Fibroblast of upper back skin (primary cell): ENCODE measurements around the gene ELAC1.
"Not testable (repeated sequence)": the region's sequence is repeated elsewhere in the genome, so short reads cannot be mapped to it uniquely, and the experiment has no call there.

Experiments used
- DNase-seq: peaks from one replicate; pipeline ENCODE4 v3.0.0-alpha.2; 2013

Gene ELAC1

DNA sequence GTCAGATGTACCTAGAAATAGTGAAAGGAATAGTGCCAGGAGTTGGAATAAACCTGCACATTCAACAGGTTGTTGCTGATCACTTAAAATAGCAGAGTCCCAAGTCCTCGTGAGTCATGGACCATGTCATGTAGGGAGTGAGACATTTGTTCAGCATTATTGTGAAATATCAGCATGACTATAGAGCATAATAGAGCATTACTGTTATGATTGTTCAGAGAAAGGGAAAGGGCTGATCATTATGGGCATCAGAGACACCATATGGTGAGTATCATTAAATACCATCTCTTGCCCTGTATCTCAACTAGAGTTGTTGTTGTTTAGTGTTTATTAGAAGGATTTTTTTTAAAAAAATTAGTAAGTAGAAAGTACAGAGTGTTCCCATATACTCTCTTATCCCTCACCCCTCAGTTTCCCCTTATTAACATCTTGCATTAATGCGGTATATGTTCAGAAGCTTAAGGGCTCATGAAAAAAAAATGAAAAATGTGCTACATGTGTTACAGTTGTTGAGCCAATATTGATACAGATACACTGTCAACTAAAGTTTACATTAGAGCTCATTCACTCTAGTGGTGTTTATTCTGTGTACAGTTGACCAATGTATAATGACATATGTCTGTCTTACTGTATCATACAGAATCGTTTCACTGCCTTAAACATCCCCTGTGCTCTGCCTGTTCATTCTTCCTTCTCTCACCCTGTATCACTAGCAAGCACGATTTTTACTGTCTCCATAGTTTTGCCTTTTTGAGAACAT lies 5.7 kb downstream of the ELAC1 start:
- peak; percentile 31 for DNase-seq

DNA sequence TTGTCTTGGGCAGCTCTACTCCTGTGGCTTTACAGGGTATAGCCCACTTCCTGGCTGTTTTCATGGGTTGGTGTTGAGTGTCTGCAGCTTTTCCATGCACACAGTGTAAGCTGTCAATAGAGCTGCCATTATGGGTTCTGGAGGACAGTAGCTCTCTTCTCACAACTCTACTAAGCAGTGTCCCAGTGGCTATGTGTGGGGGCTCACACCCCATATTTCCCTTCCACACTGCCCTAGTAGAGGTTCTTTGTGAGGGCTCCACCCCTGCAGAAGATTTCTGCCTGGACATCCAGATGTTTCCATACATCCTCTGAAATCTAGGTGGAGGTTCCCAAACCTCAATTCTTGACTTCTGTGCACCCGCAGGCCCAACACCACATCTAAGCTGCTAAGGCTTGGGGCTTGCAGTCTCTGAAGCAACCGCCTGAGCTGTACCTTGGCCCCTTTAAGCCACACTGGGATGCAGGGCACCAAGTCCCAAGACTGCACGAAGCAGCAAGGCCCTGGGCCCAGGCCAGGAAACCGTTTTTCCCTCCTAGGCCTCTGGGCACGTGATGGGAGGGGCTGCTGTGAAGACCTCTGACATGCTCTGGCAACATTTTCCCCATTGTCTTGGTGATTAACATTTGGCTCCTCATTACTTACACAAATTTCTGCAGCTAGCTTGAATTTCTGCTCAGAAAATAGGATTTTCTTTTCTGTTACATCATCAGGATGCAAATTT lies 9.4 kb downstream of the ELAC1 start:
- no peak for DNase-seq

DNA sequence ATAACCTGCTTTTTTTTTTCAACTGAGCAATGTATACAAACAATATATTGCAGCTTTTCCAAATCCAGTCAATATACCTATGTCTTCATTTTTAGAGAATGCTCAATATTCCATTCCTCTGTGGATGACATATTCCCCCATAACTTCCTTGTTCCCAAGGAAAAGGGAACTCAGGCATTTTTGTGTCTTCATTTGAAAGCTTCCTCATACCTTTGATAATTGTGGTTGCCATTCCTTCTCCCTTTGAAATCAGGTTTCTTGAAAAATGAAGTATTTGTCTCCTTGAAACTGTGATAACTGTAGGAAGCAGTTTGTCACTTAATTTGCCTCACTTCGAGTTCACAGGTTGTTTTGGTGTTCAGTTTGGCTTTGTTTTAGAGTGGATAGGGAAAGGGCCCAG lies 13.5 kb downstream of the ELAC1 start:
- DNase-seq, result peak; percentile 9

DNA sequence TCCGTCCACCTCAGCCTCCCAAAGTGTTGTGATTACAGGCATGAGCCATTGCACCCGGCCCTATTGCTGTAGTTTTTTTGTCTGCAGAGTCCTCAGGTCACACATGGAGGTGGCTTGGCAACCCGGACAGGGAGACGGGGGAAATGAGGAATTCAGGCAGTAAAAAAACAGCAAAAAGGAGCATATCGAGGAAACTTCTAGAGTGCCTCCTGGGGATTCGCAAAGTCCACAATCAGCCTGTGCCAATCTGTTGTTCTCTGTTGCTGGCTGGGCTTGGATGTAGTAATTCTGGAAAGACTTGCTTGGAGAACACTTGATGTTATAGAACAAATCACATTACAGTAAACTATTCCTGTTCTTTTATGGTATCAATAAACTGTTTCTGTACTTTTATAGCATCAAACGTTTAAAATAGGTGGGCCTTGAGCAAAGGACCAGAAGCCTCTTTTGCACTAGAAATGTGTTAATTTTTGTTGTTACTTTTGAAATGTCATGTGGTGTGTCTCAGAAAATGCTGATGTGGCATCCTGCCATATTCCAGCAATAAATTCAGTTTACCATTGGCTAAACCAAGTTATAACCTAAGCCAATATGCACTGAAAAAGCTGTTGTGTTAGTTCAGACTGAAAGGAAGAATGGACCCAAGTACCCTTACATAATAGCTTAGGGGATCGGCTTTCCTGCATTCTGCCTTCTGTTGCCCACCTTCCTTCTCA lies 14.4 kb downstream of the ELAC1 start:
- no peak for DNase-seq

DNA sequence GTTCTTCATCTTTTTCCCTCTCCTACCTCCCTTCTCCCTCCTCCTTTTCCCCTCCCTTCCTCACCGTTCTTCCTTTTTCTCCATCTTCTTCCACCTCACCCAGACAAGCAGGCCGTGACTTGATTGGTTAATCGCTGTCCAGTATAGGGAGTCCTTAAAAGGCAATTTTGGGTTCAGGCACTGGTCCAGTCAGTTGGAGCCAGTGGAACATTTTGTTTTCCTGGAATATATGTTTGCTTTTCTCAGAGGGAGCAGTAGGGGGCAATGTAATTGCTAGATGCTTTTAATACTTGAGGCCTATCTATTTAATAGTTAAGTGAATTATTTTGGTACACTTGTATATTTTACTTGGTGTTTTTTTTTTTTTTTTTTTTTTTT lies 15.0 kb downstream of the ELAC1 start:
- no peak for DNase-seq

DNA sequence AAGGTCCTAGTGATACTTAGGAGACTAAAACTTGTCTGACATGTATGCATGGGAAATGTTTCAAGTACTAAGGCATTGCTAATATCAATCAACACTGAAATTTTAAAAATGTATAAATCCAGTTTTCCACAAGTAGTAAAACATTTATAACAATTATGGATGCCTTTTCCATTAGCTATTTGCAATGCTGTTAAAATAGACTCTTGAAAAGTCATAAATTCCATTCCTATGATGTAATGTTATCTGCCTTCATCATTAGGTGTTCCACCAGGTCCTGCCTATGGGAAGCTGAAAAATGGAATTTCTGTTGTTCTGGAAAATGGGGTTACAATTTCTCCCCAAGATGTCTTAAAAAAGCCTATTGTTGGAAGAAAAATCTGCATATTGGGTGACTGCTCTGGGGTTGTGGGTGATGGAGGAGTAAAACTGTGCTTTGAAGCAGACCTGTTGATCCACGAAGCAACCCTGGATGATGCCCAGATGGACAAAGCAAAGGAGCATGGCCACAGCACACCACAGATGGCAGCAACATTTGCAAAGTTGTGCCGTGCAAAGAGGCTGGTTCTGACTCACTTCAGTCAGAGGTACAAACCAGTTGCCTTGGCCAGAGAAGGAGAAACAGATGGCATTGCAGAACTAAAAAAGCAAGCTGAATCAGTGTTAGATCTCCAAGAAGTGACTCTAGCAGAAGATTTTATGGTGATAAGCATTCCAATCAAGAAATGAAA lies 18.7 kb downstream of the ELAC1 start:
- peak; percentile 54 for DNase-seq

DNA sequence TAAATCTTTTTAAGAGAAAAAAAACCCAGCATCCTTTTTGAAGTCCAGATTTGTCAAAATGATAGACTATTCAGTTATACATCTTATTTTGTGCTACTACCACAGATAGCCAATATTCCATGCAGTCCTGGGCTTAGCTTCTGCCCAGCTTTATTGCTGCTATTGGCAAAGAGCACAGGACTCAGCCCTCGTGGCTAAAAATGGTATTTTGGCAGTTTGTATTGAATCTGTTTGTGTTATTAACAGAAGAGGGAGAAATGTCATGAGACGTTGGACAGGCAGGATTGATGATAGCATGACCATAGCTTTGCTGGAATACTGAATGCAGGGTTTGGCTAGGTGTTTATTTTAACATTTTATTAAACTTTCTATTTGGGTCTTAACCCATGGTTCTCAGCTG lies 19.4 kb downstream of the ELAC1 start:
- DNase-seq, result no peak

DNA sequence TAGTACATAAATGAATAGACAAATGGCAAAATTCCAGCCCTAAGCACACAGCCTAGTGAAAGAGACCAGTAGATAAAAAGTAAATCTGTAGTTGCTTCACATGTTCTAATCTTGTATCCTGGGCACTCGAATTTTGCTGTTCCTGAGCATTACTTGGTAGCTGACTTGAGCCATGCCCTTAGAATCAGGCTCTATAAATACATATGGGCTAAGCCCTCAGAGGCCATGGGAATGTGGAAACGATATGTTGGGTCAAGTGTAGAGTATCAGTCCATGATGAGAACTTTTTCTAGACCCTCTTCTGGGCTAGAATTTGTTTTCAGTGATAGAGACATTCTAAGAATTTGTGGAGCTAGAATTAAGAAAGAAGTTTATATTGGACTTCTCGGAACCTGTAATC lies 21.9 kb downstream of the ELAC1 start:
- no peak for DNase-seq

DNA sequence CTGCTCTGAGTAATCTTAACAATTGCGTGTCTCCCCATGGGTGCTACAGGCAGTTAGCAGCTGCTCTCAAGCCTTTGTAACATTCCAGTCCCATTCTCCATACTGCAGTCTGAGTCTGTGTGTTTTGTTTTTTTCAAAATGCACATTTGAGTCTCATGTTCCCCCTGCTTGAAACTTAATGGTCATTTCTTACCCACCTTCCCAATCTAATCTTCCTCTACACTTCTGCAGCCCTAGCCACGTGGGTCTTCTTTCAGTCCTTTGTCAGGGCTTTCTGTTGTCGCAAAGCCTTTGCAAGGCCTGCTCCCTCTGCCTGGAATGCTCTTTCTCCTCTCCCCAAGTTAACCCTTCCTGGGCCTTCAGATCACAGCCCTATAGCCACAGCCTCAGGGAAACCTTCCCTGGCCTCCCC lies 24.5 kb downstream of the ELAC1 start:
- DNase-seq, result peak; percentile 13

DNA sequence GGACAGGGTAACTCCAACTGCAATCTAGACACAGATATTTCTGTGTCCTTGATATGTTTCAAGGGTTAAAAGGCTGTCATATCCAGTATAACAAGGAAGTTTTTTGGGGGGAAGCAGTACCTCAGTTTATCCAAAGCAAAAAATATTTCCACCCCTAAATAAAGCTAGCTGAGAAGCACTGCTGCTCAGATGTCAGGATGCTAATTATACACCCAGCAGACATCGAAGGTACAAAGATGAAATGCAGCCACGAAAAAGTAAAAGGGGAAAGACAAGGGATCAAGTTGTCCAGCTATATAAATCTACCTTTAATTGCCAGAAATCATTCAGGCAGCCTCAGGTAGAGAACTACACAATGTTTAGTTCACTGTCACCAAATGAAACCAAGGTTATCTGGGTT lies 26.2 kb downstream of the ELAC1 start:
- no peak for DNase-seq

DNA sequence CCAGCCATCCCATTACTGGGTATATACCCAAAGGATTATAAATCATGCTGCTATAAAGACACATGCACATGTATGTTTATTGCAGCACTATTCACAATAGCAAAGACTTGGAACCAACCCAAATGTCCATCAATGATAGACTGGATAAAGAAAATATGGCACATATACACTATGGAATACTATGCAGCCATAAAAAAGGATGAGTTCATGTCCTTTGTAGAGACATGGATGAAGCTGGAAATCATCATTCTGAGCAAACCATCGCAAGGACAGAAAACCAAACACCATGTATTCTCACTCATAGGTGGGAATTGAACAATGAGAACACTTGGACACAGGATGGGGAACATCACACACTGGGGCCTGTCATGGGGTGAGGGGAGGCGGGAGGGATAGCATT lies 35.3 kb downstream of the ELAC1 start:
- DNase-seq, result not testable (repeated sequence)

DNA sequence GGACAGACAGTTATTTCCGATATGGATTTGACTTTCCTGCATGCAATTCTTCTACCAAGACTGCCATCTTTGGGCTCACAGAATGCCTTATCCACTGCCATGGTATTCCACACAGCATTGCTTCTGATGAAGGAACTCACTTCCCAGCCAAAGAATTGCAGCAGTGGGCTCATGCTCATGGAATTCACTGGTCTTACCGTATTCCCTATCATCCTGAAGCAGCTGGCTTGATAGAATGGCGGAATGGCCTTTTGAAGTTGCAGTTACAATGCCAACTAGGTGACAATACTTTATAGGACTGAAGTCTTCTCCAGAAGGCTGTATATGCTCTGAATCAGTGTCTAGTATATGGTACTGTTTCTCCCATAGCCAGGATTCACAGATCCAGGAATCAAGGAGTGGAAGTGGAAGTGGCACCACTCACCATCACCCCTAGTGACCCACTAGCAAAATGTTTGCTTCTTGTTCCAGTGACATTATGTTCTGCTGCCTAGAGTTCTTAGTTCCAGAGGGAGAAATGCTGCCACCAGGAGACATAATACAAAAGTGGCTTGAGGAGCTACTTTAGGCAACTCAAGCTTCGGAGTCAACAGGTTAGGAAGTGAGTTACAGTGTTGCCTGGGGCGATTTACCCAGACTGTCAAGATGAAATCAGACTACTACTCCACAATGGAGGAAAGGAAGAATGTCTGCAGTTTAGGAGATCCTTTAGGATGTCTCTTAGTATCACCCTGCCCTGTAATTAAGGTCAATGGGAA lies 38.4 kb downstream of the ELAC1 start:
- DNase-seq, result no peak

DNA sequence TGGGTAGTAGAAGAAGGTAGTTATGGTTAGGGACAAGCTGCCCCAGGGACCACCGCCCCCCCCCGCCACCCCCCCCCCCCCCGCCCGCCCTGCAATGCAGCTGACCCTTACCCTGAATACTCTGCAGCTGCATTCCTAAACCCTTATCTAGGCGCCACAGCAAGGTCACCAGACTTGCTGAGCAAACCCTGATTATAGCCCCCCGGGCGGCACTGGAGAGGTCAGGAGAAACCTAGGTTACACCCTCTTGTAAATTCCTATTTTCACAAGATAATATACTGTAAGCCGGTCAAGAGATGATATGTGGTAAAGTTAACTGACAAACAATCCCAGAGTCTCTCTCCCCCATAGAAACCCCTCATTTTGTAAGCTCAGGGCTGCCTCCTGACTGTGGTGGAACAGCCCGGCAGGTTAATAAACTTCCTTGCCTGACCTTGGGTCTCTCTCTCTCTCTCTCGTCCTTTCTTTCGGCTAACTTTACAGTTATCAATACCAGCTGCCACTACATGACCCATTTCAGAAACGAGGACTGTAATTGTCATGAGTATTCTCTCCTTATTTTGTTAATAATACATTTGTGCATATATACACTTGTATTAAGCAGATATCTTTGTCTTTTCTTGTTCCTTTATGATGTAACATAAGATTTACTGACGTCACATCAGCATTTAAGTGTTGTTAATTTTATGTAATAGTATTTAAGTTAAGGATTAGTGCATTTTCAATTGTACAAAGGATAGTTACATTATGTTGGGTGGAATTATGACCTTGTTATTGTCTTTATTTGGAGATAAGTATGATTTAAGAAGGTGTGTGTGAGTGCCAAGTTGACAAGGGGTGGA lies 39.3 kb downstream of the ELAC1 start:
- DNase-seq, result no peak

DNA sequence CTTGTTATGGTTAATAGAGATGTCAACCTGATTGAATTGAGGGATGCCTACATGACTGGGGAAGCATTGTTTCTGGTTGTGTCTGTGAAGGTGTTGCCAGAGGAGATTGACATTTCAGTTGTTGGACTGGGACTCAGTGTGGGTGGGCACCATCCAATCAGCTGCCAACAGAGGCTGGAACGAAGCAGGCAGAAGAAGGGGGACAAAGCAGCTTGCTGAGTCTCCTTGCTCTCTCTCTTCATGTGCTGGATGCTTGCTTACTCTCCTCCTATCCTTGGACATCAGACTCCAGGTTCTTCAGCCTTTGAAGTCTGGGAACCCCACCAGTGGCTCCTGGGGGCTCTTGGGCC lies 39.9 kb downstream of the ELAC1 start:
- DNase-seq, result no peak

DNA sequence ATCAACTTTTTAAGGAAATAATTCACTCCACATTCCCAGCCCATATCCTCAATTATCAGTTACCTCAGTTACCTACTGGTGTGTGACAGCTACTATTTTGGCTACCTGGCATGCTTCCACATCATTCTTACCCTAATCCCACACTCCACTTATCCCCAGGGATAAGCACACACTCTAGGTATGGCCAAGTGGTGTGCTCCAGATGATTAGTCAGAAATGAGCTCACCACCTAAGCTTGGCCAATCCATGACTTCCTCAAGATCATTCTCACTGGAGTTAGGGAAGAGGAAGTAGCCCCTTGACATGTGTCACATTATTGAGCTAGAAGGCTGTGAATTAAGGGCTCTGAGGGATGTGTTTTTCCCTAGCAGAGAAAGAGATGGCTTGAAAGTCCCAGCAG lies 41.2 kb downstream of the ELAC1 start:
- peak; percentile 39 for DNase-seq

DNA sequence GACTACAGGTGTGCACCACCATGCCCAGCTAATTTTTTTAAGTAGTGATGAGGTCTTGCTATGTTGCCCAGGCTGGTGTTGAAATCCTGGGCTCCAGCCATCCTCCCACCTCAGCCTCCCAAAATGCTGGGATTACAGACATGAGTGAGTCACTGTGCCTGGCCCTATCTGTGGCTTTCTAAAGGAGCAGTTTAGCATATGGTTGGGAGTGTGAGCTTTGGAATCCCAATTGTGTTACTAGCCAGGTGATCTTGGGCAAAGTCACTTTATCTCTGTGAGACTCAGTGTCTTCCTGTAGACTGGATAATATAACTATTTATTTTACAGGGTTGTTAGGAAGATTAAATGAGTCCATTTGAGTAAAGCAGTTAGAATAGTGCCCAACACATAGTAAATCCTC lies 42.4 kb downstream of the ELAC1 start:
- DNase-seq, result no peak

DNA sequence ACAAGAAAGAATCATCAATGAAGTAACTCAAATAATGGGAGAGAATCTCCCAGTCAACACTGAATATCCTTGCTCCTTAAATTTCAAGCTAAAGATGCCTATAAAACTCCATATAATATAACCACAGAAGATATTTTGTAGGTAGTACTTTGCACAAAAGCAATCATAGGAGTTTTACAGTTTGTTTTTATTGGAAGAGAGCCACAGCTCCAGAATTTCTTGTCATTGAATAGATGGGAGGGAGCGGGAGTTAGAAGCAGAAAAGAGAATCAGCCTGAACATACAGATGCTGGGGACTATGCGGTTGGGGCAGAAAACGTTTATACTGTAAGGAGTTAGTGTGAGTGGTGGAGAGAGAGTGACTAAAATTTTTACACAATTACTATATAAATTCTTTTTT lies 43.9 kb downstream of the ELAC1 start:
- DNase-seq, result peak; percentile 14

DNA sequence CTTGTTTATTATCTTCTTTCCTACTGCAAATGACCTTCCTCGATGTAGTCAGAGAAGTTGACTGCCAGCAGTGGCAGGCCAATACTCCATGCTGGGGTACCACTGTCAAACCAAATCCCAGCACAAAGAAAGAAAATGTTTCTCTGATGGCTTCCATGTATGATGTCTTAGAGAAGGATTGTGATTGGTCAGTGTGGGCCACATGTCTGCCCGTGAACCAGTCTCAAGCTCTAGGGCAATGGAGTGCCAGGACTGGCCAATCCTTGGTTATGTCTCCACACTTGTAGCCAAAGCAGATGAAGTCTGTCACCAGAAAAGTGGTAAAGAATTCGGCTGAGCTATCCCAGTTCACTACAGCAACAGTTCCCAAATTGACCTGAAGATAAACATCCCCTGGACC lies 44.6 kb downstream of the ELAC1 start:
- no peak for DNase-seq

DNA sequence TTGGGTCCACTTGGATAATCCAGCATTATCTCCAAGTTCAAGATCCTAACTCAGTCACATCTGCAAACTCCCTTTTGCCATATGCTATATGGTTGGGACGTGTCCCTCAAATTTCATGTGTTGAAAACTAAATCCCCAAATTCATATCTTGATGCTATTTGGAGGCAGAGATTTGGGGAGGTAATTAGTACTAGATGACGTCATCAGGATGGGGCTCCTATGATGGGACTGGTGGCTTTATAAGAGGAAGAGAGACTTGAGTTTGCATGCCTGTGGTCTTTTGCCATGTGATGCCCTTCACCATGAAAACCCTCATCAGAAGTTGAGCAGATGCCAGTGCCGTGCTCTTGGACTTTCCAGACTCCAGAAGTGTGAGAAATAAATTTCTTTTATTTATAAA lies 45.4 kb downstream of the ELAC1 start:
- DNase-seq, result no peak

DNA sequence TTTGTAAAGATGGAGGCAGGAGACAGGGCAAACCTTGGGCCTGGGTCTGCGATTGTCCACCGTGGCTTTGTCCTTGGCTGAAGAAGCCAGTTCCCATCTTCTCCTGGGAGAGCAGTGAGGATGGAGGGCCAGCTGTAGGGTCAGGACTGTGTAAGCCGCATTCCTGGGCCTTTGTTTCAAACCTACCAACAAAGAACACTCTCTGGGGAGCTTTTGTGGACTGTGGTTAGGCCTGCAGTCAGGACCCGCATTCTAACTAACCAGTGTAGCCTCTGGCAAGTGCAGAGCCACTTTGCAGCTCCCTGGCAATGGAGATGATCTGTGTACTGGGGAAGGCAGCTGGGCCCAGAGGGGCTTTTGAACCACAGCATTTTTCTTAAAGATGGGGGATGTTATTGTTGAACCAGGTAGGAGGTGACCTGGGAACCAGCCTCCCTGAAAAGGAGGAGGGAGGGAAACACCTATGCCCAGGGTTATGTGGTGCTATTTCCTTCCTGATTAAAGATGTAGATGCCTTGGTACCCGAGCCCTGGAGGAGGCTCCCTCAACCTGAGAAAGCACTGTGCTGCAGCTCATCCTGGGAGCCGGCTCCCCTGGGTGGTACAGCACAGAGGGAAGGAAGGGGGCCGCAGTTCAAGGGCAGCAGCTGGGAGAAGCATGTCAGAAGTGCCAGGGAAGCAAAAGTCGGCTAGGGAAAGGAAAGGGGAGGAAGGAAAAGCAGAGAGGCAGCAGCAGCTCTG lies 49.5 kb downstream of the ELAC1 start:
- DNase-seq, result peak; percentile 19

DNA sequence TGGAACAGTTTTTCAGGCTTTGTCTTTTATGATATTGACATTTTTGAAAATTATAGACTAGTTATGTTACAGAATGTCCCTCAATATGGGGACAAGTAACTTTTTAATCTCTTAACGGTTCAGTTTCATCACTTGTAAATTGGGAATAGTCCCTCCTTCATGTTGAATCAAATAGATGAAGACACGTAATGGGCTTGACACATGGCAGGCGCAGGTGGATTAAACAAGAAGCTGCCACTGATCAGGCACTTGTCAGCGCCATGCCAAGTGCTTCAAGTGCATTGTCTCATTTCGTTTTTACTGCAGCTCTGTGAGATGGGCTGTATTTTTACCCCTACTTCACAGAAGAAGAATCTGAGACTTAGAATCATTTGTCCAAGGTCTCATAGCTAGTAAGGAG lies 52.7 kb downstream of the ELAC1 start:
- no peak for DNase-seq
